Breast epithelium (tissue), 4 donors: Measurements from ENCODE around the gene AHSG. TPM values are rescaled to one million over a fixed set of nuclear protein-coding genes. Genes with fewer than 3 reads are reported as not detected.

ENCODE experiments used
- DNase-seq, 2 donors: peaks; one replicate each; pipeline ENCODE4 v3.0.0-alpha.2; 2019; ENCODE audit warnings: low spot score in 2 of 2
- H3K27ac ChIP-seq, 2 donors: fragments of 200-600 bp; sonication (generic) in 1 of 2; one replicate each; pipeline ENCODE4 v1.5.1; 2016 to 2019; ENCODE audit warnings: mild to moderate bottlenecking in 1 of 2
- H3K27me3 ChIP-seq, 2 donors: fragments of 200-600 bp; sonication (generic) in 1 of 2; one replicate each; pipeline versions ENCODE4 v1.5.1 to v1.6.0; 2017 to 2019; ENCODE audit warnings: control low read depth in 1 of 2, mild to moderate bottlenecking in 1 of 2
- H3K36me3 ChIP-seq: fragments of 200-600 bp; one replicate; pipeline ENCODE4 v1.5.1; 2019
- H3K4me1 ChIP-seq, 2 donors: fragments of 200-600 bp; sonication (generic); one replicate each; pipeline ENCODE4 v1.5.1; 2016 to 2019; ENCODE audit warnings: control low read depth in 1 of 2
- H3K4me3 ChIP-seq, 3 donors: fragments of 200-600 bp; sonication (generic); 1 replicate in 2 of 3; 2 replicates in 1 of 3; pipeline ENCODE4 v1.5.1; 2016 to 2019; ENCODE audit warnings: mild to moderate bottlenecking in 3 of 3, moderate library complexity in 2 of 3
- H3K9me3 ChIP-seq, 2 donors: fragments of 200-600 bp; sonication (generic) in 1 of 2; one replicate each; pipeline ENCODE4 v1.5.1; 2016 to 2019; ENCODE audit warnings: control low read depth in 1 of 2
- CTCF ChIP-seq, 3 donors: fragments of 450-650 bp; IDR thresholded peaks; one replicate each; pipeline ENCODE4 v1.5.1; 2016 to 2017; ENCODE audit warnings: antibody characterized with exemption in 3 of 3, mild to moderate bottlenecking in 3 of 3, moderate library complexity in 3 of 3
- POLR2A ChIP-seq: fragments of 450-650 bp; IDR thresholded peaks from one replicate; pipeline ENCODE4 v1.6.1; 2016; ENCODE audit warnings: antibody characterized with exemption, mild to moderate bottlenecking, moderate library complexity
- POLR2AphosphoS5 ChIP-seq, 3 donors: sonication (generic); formaldehyde crosslinking; IDR thresholded peaks; one replicate each; pipeline ENCODE4 v1.6.1; 2017; ENCODE audit warnings: antibody characterized with exemption in 3 of 3
- intact Hi-C: fragments of 100-400 bp; cut with DNase I; formaldehyde crosslinking; loops from one replicate; pipeline ENCODE4 v1.15.1; 2023; ENCODE audit warnings: low total_unique reads
- total RNA-seq, 3 donors: library from RNA; depleted of rRNA; stranded (reverse); fragments of >200 nt; gene quantifications; one replicate each; pipeline ENCODE4 v1.1.0, GENCODE V29; 2016

AHSG gene
- total RNA-seq, 3 donors from 2014 or later, result not detected

- Histone ChIP-seq H3K9me3 (no peaks in the 10 kb centered on the region), H3K27ac (no peak overlapping the region), H3K36me3 (no peaks in the 10 kb centered on the region), H3K4me1 (no peaks in the 10 kb centered on the region), H3K27me3 (no peaks in the 10 kb centered on the region), H3K4me3 (no peak overlapping the region)
- TF ChIP-seq POLR2AphosphoS5 (IDR thresholded peaks at IDR 0.05) (no peak), POLR2A (no peak), CTCF (IDR thresholded peaks at IDR 0.05) (no peak)
- no peak for DNase-seq
- intact Hi-C loops, result no loop called here
Measured at GRCh38 chr3:186664506-186664905, 51.6 kb downstream of the AHSG start.

GRCh38 chr3:186665625-186666188, 52.8 kb downstream of the AHSG start, which contains the start of gene HRG:
TSS of gene HRG (plus strand) at chr3:186666014. CDS start at chr3:186666032, 18 bp downstream.
- H3K36me3 ChIP-seq, result no peaks in the 10 kb centered on the region
- no peak for DNase-seq
- H3K27me3 ChIP-seq, result no peaks in the 10 kb centered on the region
- TF ChIP-seq POLR2AphosphoS5 (IDR thresholded peaks at IDR 0.05) (no peak), POLR2A (no peak), CTCF (IDR thresholded peaks at IDR 0.05) (no peak)
- H3K4me3 ChIP-seq, result no peak within 1 kb of the TSS
- no peaks in the 10 kb centered on the region for H3K4me1 ChIP-seq
- no peak within 1 kb of the TSS for H3K27ac ChIP-seq
- intact Hi-C loops, result no loop called here
- no peaks in the 10 kb centered on the region for H3K9me3 ChIP-seq

GRCh38 chr3:186668426-186668825, 55.6 kb downstream of the AHSG start:
- intact Hi-C loops, result no loop called here
- Histone ChIP-seq H3K36me3 (no peaks in the 10 kb centered on the region), H3K27ac (no peak overlapping the region), H3K4me3 (no peak overlapping the region), H3K27me3 (no peaks in the 10 kb centered on the region), H3K4me1 (no peaks in the 10 kb centered on the region), H3K9me3 (no peaks in the 10 kb centered on the region)
- TF ChIP-seq POLR2AphosphoS5 (IDR thresholded peaks at IDR 0.05) (no peak), POLR2A (no peak), CTCF (IDR thresholded peaks at IDR 0.05) (no peak)
- DNase-seq, result no peak

- H3K27ac ChIP-seq, result no peak overlapping the region
- no peaks in the 10 kb centered on the region for H3K36me3 ChIP-seq
- TF ChIP-seq POLR2AphosphoS5 (IDR thresholded peaks at IDR 0.05), result no peak
- no peak for TF ChIP-seq POLR2A
- TF ChIP-seq CTCF (IDR thresholded peaks at IDR 0.05), result no peak
- no peak for DNase-seq
- no peaks in the 10 kb centered on the region for H3K9me3 ChIP-seq
- no peak overlapping the region for H3K4me3 ChIP-seq
- intact Hi-C loops, result no loop called here
- H3K4me1 ChIP-seq, result no peaks in the 10 kb centered on the region
- no peaks in the 10 kb centered on the region for H3K27me3 ChIP-seq
Measured at GRCh38 chr3:186669378-186670084, 56.7 kb downstream of the AHSG start.

GRCh38 chr3:186670155-186670554, 57.3 kb downstream of the AHSG start:
- H3K9me3 ChIP-seq, result no peaks in the 10 kb centered on the region
- TF ChIP-seq POLR2A, result no peak
- no peak for TF ChIP-seq CTCF (IDR thresholded peaks at IDR 0.05)
- TF ChIP-seq POLR2AphosphoS5 (IDR thresholded peaks at IDR 0.05), result no peak
- no peak overlapping the region for H3K27ac ChIP-seq
- no peaks in the 10 kb centered on the region for H3K27me3 ChIP-seq
- no peaks in the 10 kb centered on the region for H3K4me1 ChIP-seq
- no peaks in the 10 kb centered on the region for H3K36me3 ChIP-seq
- no peak for DNase-seq
- no peak overlapping the region for H3K4me3 ChIP-seq
- intact Hi-C loops, result no loop called here
